ENCODE data around the gene MED25. TPM values are rescaled to one million over a fixed set of nuclear protein-coding genes. Genes with fewer than 3 reads are reported as not detected.

The MED25 gene
- total RNA-seq, 1 experiment from 2014 or later = 89.7 TPM

DNA sequence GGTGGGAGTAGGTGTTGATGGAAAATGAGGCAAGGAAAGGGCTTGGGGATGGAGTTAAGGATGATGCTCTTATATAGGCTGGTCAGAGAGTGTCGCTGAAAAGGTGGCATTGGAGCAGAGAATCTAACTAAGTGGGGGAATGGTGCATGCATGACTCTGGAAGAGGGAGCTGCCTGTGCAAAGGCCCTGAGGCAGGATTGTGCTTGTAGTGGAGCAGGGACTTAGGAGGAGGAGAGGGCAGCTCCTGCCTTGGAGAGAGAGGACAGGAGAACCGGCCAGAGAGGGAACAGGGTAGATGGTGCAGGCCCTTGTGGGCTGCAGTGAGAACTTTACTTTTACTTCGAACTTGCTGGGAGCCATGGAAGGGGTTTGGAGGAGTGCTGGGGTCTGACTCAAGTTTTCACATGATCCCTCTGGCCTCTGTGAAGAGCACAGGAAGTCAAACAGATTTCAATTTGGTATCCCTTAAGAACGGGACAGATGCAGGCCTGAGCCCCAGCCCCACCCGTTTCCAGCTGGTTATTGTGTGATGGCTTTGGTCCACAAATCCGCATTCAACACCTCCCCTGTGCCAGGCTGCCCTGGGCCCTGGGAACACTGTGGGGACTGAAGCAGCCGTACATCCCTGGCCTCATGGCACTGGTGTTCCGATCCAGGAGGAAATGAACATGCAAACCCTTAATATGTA is 44.3 kb upstream of the MED25 start:
- no TSS peak for BruUV-seq (replicated peaks)
- Mint-ChIP-seq H3K4me1 (ENCODE audit: low read depth, unreplicated experiment) (peaks cover 7% of the 10 kb centered on the region), H3K27ac (ENCODE audit: unreplicated experiment) (no peak overlapping the region), H3K36me3 (ENCODE audit: insufficient read depth, unreplicated experiment) (peaks cover 5% of the 10 kb centered on the region), H3K27me3 (ENCODE audit: unreplicated experiment) (no peaks in the 10 kb centered on the region), H3K4me3 (ENCODE audit: low read depth, unreplicated experiment) (no peak overlapping the region), H3K9me3 (ENCODE audit: low read depth, unreplicated experiment) (no peaks in the 10 kb centered on the region)
- CTCF ChIA-PET = no interaction called here
- intact Hi-C loops (cut with micrococcal nuclease; ENCODE audit: unreplicated experiment) = no loop called here
- DNase-seq = no peak
- TF ChIP-seq, protein P1, sequence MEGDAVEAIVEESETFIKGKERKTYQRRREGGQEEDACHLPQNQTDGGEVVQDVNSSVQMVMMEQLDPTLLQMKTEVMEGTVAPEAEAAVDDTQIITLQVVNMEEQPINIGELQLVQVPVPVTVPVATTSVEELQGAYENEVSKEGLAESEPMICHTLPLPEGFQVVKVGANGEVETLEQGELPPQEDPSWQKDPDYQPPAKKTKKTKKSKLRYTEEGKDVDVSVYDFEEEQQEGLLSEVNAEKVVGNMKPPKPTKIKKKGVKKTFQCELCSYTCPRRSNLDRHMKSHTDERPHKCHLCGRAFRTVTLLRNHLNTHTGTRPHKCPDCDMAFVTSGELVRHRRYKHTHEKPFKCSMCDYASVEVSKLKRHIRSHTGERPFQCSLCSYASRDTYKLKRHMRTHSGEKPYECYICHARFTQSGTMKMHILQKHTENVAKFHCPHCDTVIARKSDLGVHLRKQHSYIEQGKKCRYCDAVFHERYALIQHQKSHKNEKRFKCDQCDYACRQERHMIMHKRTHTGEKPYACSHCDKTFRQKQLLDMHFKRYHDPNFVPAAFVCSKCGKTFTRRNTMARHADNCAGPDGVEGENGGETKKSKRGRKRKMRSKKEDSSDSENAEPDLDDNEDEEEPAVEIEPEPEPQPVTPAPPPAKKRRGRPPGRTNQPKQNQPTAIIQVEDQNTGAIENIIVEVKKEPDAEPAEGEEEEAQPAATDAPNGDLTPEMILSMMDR (IDR thresholded peaks at IDR 0.05; ENCODE audit: unreplicated experiment) = no peak

DNA sequence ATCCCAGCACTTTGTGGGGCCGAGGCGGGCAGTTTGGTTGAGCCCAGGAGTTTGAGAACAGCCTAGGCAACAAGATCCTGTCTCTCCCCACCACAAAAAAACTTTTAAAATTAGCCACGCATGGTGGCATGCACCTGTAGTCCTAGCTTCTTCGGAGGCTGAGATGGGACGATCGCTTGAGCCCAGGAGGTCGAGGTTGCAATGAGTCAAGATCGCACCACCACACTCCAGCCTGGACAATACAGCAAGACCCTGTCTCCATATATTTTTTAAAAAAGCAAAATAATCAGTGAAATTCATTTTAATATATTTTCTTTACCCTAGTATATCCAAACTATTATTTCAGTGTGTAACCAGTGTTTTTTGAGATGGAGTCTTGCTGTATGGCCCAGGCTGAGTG is 43.1 kb upstream of the MED25 start:
- Mint-ChIP-seq H3K27ac (ENCODE audit: unreplicated experiment) (no peak overlapping the region), H3K4me3 (ENCODE audit: low read depth, unreplicated experiment) (no peak overlapping the region), H3K36me3 (ENCODE audit: insufficient read depth, unreplicated experiment) (peaks cover 2% of the 10 kb centered on the region), H3K4me1 (ENCODE audit: low read depth, unreplicated experiment) (no peaks in the 10 kb centered on the region), H3K27me3 (ENCODE audit: unreplicated experiment) (no peaks in the 10 kb centered on the region), H3K9me3 (ENCODE audit: low read depth, unreplicated experiment) (no peaks in the 10 kb centered on the region)
- intact Hi-C loops (cut with micrococcal nuclease; ENCODE audit: unreplicated experiment) = no loop called here
- TF ChIP-seq, protein P1 (IDR thresholded peaks at IDR 0.05; ENCODE audit: unreplicated experiment) = no peak
- no peak for DNase-seq
- no TSS peak for BruUV-seq (replicated peaks)
- CTCF ChIA-PET = no interaction called here

DNA sequence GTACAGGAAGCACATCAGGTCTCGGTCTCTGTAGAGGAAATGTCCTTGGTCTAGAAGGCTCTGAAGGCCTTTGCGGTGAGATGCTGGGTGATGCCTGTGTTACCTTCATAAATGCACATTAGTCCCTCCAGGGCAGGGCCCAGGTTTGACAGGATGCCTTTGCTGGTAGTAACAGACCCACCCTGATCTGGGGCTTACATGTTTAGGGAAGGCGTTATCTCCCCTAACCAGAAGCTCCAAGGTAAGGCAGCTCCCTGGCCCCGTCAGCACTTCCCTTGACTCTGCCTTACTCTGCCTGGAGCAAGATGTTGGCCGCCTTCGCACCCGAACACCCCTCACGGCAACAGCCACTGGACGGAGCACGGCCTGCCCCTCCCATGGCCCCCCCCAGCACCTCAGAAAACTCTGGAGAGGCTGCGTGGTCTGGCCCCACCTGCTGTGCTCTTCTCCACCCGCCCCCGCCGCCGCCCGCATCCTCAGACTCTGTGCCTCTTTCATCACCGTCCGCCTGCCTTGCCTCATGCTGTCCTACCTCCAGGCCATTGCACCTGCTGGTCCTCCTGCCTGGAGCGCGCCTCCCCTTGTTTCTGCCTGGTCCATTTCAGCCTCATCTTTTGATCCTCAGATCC is 42.2 kb upstream of the MED25 start:
- no peaks in the 10 kb centered on the region for H3K27me3 Mint-ChIP-seq (ENCODE audit: unreplicated experiment)
- CTCF ChIA-PET = no interaction called here
- H3K9me3 Mint-ChIP-seq (ENCODE audit: low read depth, unreplicated experiment) = no peaks in the 10 kb centered on the region
- H3K36me3 Mint-ChIP-seq (ENCODE audit: insufficient read depth, unreplicated experiment) = no peaks in the 10 kb centered on the region
- DNase-seq = no peak
- H3K4me3 Mint-ChIP-seq (ENCODE audit: low read depth, unreplicated experiment) = no peak overlapping the region
- no peak overlapping the region for H3K27ac Mint-ChIP-seq (ENCODE audit: unreplicated experiment)
- BruUV-seq (replicated peaks) = no TSS peak
- TF ChIP-seq, protein P1 (IDR thresholded peaks at IDR 0.05; ENCODE audit: unreplicated experiment) = no peak
- intact Hi-C loops (cut with micrococcal nuclease; ENCODE audit: unreplicated experiment) = no loop called here
- H3K4me1 Mint-ChIP-seq (ENCODE audit: low read depth, unreplicated experiment) = no peaks in the 10 kb centered on the region

DNA sequence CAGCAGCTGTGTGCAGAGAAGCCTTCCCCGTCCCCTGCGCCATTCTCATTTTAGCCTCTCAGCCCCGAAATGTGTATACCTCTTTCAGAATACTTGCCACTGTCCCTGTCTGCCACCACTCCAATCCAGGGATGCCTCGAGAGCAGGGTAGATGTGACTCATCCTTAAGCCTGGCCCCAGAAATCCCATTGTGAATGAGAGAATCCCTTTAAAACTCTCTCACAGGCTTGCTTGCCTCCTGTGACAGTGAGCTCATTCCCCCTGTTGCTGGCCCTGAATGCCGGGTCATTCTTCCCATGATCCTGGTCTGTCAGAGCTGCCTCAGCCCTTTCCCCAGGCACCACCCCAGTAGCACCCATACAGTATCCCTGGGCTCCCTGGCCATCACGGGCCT is 41.7 kb upstream of the MED25 start:
- CTCF ChIA-PET = no interaction called here
- TF ChIP-seq, protein P1 (IDR thresholded peaks at IDR 0.05; ENCODE audit: unreplicated experiment) = no peak
- no peaks in the 10 kb centered on the region for H3K4me1 Mint-ChIP-seq (ENCODE audit: low read depth, unreplicated experiment)
- no peaks in the 10 kb centered on the region for H3K27me3 Mint-ChIP-seq (ENCODE audit: unreplicated experiment)
- no peak overlapping the region for H3K27ac Mint-ChIP-seq (ENCODE audit: unreplicated experiment)
- H3K9me3 Mint-ChIP-seq (ENCODE audit: low read depth, unreplicated experiment) = no peaks in the 10 kb centered on the region
- no peak overlapping the region for H3K4me3 Mint-ChIP-seq (ENCODE audit: low read depth, unreplicated experiment)
- H3K36me3 Mint-ChIP-seq (ENCODE audit: insufficient read depth, unreplicated experiment) = no peaks in the 10 kb centered on the region
- DNase-seq = no peak
- no TSS peak for BruUV-seq (replicated peaks)
- intact Hi-C loops (cut with micrococcal nuclease; ENCODE audit: unreplicated experiment) = no loop called here

Measured in Calu3 (cell line).